ENCODE data around the gene KDSR.

Gene KDSR

GRCh38 chr18:63346031-63346430 is 21.0 kb downstream of the KDSR start:
- no peak overlapping the region for H2BK120ac ChIP-seq (ENCODE audit: insufficient read depth, low read length, poor library complexity)
- no peak overlapping the region for H3K4ac ChIP-seq (ENCODE audit: low read depth, low read length)
- H3K79me2 ChIP-seq (ENCODE audit: control insufficient read depth, insufficient read depth, low read length, poor library complexity): no peaks in the 10 kb centered on the region
- no peak overlapping the region for H3K4me2 ChIP-seq (ENCODE audit: low read length)
- H2AFZ ChIP-seq (ENCODE audit: insufficient read depth, low read length, poor library complexity): no peak overlapping the region
- no peak overlapping the region for H3K9ac ChIP-seq (ENCODE audit: low read length)
- H3K4me1 ChIP-seq (ENCODE audit: control insufficient read depth in 1 of 2, insufficient read depth in 2 of 2, low read length in 2 of 2): peaks cover 0 to 3% of the 10 kb centered on the region in 2 experiments
- H3K79me1 ChIP-seq (ENCODE audit: low read length): no peaks in the 10 kb centered on the region
- H3K27ac ChIP-seq (ENCODE audit: low read depth, low read length): no peak overlapping the region
- no peaks in the 10 kb centered on the region for H3K27me3 ChIP-seq (ENCODE audit: insufficient read depth, low read length)
- H3K18ac ChIP-seq (ENCODE audit: low read length): no peak overlapping the region
- no peak overlapping the region for H3K4me3 ChIP-seq (ENCODE audit: low read depth, low read length)
- no peak overlapping the region for H4K91ac ChIP-seq (ENCODE audit: low read depth, low read length)
- H2BK5ac ChIP-seq (ENCODE audit: low read depth, low read length, poor library complexity): no peak overlapping the region
- no peaks in the 10 kb centered on the region for H3K9me3 ChIP-seq (ENCODE audit: insufficient read depth, low read depth, low read length)
- H2AK5ac ChIP-seq (ENCODE audit: low read length): no peak overlapping the region
- H3K23ac ChIP-seq (ENCODE audit: low read length): no peak overlapping the region
- H3K14ac ChIP-seq (ENCODE audit: low read length): no peak overlapping the region
- H4K8ac ChIP-seq (ENCODE audit: low read depth, low read length): peak overlapping the region; percentile 23
- no peak overlapping the region for H4K12ac ChIP-seq (ENCODE audit: low read depth, low read length)
- peaks cover 29 to 41% of the 10 kb centered on the region in 2 experiments for H3K36me3 ChIP-seq (ENCODE audit: control insufficient read depth in 1 of 2, insufficient read depth in 2 of 2, low read length in 2 of 2)
- no CpG with 5 or more reads among the region's 7 CpGs for WGBS (ENCODE audit: extremely low coverage, insufficient coverage, insufficient read length)
- no peak for DNase-seq
- no peak overlapping the region for H2BK12ac ChIP-seq (ENCODE audit: low read length)

GRCh38 chr18:63344918-63345317 is 22.1 kb downstream of the KDSR start:
- H3K4me2 ChIP-seq (ENCODE audit: low read length): no peak overlapping the region
- no CpG with 5 or more reads among the region's 2 CpGs for WGBS (ENCODE audit: extremely low coverage, insufficient coverage, insufficient read length)
- H3K4me3 ChIP-seq (ENCODE audit: low read depth, low read length): no peak overlapping the region
- no peak overlapping the region for H4K12ac ChIP-seq (ENCODE audit: low read depth, low read length)
- no peaks in the 10 kb centered on the region for H3K9me3 ChIP-seq (ENCODE audit: insufficient read depth, low read depth, low read length)
- no peak overlapping the region for H3K4ac ChIP-seq (ENCODE audit: low read depth, low read length)
- DNase-seq: no peak
- no peak overlapping the region for H2BK12ac ChIP-seq (ENCODE audit: low read length)
- H3K79me1 ChIP-seq (ENCODE audit: low read length): no peaks in the 10 kb centered on the region
- H3K36me3 ChIP-seq (ENCODE audit: control insufficient read depth in 1 of 2, insufficient read depth in 2 of 2, low read length in 2 of 2): peaks cover 28 to 39% of the 10 kb centered on the region in 2 experiments
- H2BK5ac ChIP-seq (ENCODE audit: low read depth, low read length, poor library complexity): no peak overlapping the region
- H4K8ac ChIP-seq (ENCODE audit: low read depth, low read length): no peak overlapping the region
- no peak overlapping the region for H3K18ac ChIP-seq (ENCODE audit: low read length)
- H3K14ac ChIP-seq (ENCODE audit: low read length): no peak overlapping the region
- H3K27me3 ChIP-seq (ENCODE audit: insufficient read depth, low read length): no peaks in the 10 kb centered on the region
- H2AK5ac ChIP-seq (ENCODE audit: low read length): no peak overlapping the region
- H2BK120ac ChIP-seq (ENCODE audit: insufficient read depth, low read length, poor library complexity): no peak overlapping the region
- H4K91ac ChIP-seq (ENCODE audit: low read depth, low read length): no peak overlapping the region
- H3K9ac ChIP-seq (ENCODE audit: low read length): no peak overlapping the region
- no peak overlapping the region for H3K23ac ChIP-seq (ENCODE audit: low read length)
- H3K79me2 ChIP-seq (ENCODE audit: control insufficient read depth, insufficient read depth, low read length, poor library complexity): no peaks in the 10 kb centered on the region
- no peak overlapping the region for H2AFZ ChIP-seq (ENCODE audit: insufficient read depth, low read length, poor library complexity)
- peaks cover 0 to 3% of the 10 kb centered on the region in 2 experiments for H3K4me1 ChIP-seq (ENCODE audit: control insufficient read depth in 1 of 2, insufficient read depth in 2 of 2, low read length in 2 of 2)
- no peak overlapping the region for H3K27ac ChIP-seq (ENCODE audit: low read depth, low read length)

- Histone ChIP-seq H3K79me1 (ENCODE audit: low read length) (no peaks in the 10 kb centered on the region), H2BK12ac (ENCODE audit: low read length) (no peak overlapping the region), H2AK5ac (ENCODE audit: low read length) (no peak overlapping the region), H3K9ac (ENCODE audit: low read length) (no peak overlapping the region), H3K4me2 (ENCODE audit: low read length) (no peak overlapping the region), H3K14ac (ENCODE audit: low read length) (no peak overlapping the region), H3K79me2 (ENCODE audit: control insufficient read depth, insufficient read depth, low read length, poor library complexity) (no peaks in the 10 kb centered on the region), H2BK120ac (ENCODE audit: insufficient read depth, low read length, poor library complexity) (no peak overlapping the region), H4K91ac (ENCODE audit: low read depth, low read length) (no peak overlapping the region), H2BK5ac (ENCODE audit: low read depth, low read length, poor library complexity) (no peak overlapping the region), H3K23ac (ENCODE audit: low read length) (no peak overlapping the region), H3K9me3 (ENCODE audit: insufficient read depth, low read depth, low read length) (no peaks in the 10 kb centered on the region), H3K27ac (ENCODE audit: low read depth, low read length) (no peak overlapping the region), H3K27me3 (ENCODE audit: insufficient read depth, low read length) (no peaks in the 10 kb centered on the region), H4K8ac (ENCODE audit: low read depth, low read length) (no peak overlapping the region), H3K36me3 (ENCODE audit: control insufficient read depth in 1 of 2, insufficient read depth in 2 of 2, low read length in 2 of 2) (peaks cover 28 to 35% of the 10 kb centered on the region in 2 experiments), H2AFZ (ENCODE audit: insufficient read depth, low read length, poor library complexity) (no peak overlapping the region), H3K4me3 (ENCODE audit: low read depth, low read length) (no peak overlapping the region), H3K4ac (ENCODE audit: low read depth, low read length) (no peak overlapping the region), H3K4me1 (ENCODE audit: control insufficient read depth in 1 of 2, insufficient read depth in 2 of 2, low read length in 2 of 2) (peaks cover 0 to 3% of the 10 kb centered on the region in 2 experiments), H4K12ac (ENCODE audit: low read depth, low read length) (no peak overlapping the region), H3K18ac (ENCODE audit: low read length) (no peak overlapping the region)
- no peak for DNase-seq
- no CpG with 5 or more reads among the region's 5 CpGs for WGBS (ENCODE audit: extremely low coverage, insufficient coverage, insufficient read length)
These were observed 22.7 kb downstream of the KDSR start for GRCh38 chr18:63344263-63344662.

- H2AK5ac ChIP-seq (ENCODE audit: low read length): no peak overlapping the region
- DNase-seq: peak in 1 of 2 donors; percentile 43
- H3K18ac ChIP-seq (ENCODE audit: low read length): no peak overlapping the region
- H3K4ac ChIP-seq (ENCODE audit: low read depth, low read length): no peak overlapping the region
- WGBS (ENCODE audit: extremely low coverage, insufficient coverage, insufficient read length): no CpG with 5 or more reads among the region's 5 CpGs
- H3K23ac ChIP-seq (ENCODE audit: low read length): no peak overlapping the region
- H3K4me2 ChIP-seq (ENCODE audit: low read length): no peak overlapping the region
- peaks cover 0 to 3% of the 10 kb centered on the region in 2 experiments for H3K4me1 ChIP-seq (ENCODE audit: control insufficient read depth in 1 of 2, insufficient read depth in 2 of 2, low read length in 2 of 2)
- no peak overlapping the region for H2AFZ ChIP-seq (ENCODE audit: insufficient read depth, low read length, poor library complexity)
- H3K14ac ChIP-seq (ENCODE audit: low read length): no peak overlapping the region
- peaks cover 32 to 33% of the 10 kb centered on the region in 2 experiments for H3K36me3 ChIP-seq (ENCODE audit: control insufficient read depth in 1 of 2, insufficient read depth in 2 of 2, low read length in 2 of 2)
- H2BK12ac ChIP-seq (ENCODE audit: low read length): no peak overlapping the region
- H4K12ac ChIP-seq (ENCODE audit: low read depth, low read length): no peak overlapping the region
- no peaks in the 10 kb centered on the region for H3K9me3 ChIP-seq (ENCODE audit: insufficient read depth, low read depth, low read length)
- H3K79me2 ChIP-seq (ENCODE audit: control insufficient read depth, insufficient read depth, low read length, poor library complexity): no peaks in the 10 kb centered on the region
- H3K4me3 ChIP-seq (ENCODE audit: low read depth, low read length): no peak overlapping the region
- H3K27me3 ChIP-seq (ENCODE audit: insufficient read depth, low read length): no peaks in the 10 kb centered on the region
- H2BK5ac ChIP-seq (ENCODE audit: low read depth, low read length, poor library complexity): no peak overlapping the region
- no peak overlapping the region for H4K91ac ChIP-seq (ENCODE audit: low read depth, low read length)
- H2BK120ac ChIP-seq (ENCODE audit: insufficient read depth, low read length, poor library complexity): no peak overlapping the region
- H3K9ac ChIP-seq (ENCODE audit: low read length): no peak overlapping the region
- no peaks in the 10 kb centered on the region for H3K79me1 ChIP-seq (ENCODE audit: low read length)
- no peak overlapping the region for H4K8ac ChIP-seq (ENCODE audit: low read depth, low read length)
- H3K27ac ChIP-seq (ENCODE audit: low read depth, low read length): no peak overlapping the region
These were observed 24.8 kb downstream of the KDSR start for GRCh38 chr18:63342206-63342605.

Data from trophoblast cell (in vitro differentiated cells and primary cell).